GM18505 (cell line): ENCODE data around the gene ZBTB20.

Source experiments
- ATAC-seq: cut with Tn5 transposase; IDR thresholded peaks from one replicate; pipeline ENCODE4 v1.9.1; 2021; ENCODE audit not compliant: unreplicated experiment
- POLR2A ChIP-seq: IDR thresholded peaks from 4 replicates; pipeline ENCODE4 v1.6.1; 2011; ENCODE audit warnings: borderline replicate concordance; ENCODE audit not compliant: insufficient read depth, insufficient read length; ENCODE audit errors: extremely low read depth

Gene ZBTB20

DNA sequence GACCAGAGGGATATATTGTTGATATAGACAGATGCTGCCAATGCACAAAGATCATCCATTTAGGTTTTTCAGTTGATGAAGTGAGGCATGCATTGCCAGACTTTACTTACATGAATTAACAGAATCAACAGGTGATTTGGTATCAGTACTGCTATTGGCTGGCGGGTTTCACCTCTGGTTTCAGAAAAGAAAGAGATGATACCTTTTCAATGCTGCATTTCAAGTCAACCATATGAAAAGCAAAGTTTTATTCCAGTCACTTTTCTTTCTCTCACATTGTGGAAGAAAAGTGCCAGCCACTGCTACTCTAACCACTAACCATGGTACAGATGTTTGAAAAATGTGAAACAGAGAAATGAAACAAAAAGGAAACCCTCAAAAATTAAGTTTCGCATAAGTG lies 564.2 kb downstream of the ZBTB20 start:
- peak; percentile 86 for ATAC-seq
- no peak for TF ChIP-seq POLR2A

GRCh38 chr3:114572364-114573062 lies 574.6 kb downstream of the ZBTB20 start:
- TF ChIP-seq POLR2A: no peak
- ATAC-seq: no peak

GRCh38 chr3:114571363-114571762 lies 575.7 kb downstream of the ZBTB20 start:
- TF ChIP-seq POLR2A: no peak
- ATAC-seq: no peak

DNA sequence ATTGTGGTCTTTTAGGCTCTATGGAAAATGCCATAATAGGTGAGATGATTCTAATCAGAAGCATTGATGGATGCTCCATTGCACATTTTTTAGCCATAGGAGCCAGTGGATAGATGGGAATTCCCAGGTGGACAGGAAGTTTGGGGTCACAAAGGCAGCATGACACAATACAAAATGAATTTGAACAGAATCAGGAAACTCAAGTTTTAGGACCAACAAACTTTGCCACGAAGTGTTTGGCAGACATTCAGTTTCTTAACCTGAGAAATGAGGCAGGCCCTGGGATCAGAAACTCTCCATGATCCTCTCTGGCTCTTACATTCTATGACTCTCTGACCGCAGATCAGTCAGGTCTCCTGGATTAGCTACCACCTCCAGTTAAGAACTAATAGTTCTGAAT lies 577.9 kb downstream of the ZBTB20 start:
- no peak for ATAC-seq
- no peak for TF ChIP-seq POLR2A

GRCh38 chr3:114567771-114568170 lies 579.3 kb downstream of the ZBTB20 start:
- TF ChIP-seq POLR2A: no peak
- no peak for ATAC-seq

DNA sequence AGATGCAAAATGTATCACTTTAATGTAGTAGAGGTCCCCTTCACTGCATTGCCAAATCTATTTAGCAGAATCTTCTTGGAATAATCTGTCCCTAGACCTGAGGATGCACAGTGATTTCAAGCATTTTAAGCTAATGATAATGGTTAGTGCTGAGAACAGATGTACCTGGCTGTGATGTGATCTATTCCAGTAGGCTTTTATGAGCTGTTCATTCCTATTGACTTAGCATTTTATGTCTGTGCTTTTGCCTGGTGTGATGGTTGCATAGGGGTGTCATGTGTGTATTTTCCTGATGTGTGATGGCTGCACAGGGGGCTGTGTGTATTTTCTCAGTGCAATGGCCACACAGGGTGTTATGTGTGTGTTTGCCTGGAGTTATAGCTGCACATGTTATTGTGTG lies 580.3 kb downstream of the ZBTB20 start:
- no peak for ATAC-seq
- TF ChIP-seq POLR2A: no peak

DNA sequence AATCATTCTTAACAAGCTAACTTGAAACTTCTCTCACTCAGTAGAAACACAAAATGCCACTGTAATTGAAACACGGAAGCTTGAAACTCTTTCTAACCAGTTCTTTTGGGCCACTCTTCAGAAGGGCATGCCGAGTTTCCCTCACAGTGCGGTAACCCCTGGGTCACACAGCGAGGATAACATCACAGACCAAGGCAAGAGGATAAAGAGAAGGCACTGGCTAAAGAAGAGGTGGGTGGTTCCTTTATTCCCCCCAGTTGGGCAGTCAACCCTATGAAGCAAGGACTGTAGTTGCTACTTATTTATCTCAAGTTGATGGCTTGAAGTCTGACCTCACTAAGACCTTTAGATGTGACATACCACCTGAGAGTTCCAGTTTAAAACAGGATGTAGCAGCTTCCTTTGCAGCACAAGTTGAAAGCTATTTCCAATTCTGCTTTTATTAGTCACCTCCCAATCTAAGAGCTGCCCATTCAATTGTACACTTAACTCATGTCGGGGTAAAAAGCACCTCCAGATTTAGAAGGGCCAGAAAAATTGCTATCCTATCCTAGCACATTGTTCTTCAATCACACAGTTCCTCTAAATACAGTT lies 580.8 kb downstream of the ZBTB20 start:
- peak; percentile 86 for ATAC-seq
- TF ChIP-seq POLR2A: no peak

DNA sequence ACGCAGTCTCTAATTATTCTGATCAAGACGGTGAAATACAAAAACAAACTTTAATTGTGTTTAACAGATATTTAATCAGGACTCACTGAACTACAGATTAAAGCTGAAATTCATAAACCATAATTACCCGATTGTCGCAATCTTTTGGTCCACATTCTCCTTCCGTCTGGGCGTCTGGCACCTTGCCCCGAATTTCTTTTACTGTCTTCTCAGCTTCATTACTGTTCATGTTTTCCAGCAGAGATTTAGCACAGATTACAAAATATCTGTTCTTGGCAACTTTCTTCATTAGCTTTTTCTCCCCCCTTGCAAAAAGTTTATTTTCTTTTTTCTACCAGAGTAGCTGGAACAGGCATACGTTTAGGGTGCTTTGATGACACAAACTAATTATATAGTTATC lies 581.9 kb downstream of the ZBTB20 start:
- ATAC-seq: no peak
- no peak for TF ChIP-seq POLR2A

DNA sequence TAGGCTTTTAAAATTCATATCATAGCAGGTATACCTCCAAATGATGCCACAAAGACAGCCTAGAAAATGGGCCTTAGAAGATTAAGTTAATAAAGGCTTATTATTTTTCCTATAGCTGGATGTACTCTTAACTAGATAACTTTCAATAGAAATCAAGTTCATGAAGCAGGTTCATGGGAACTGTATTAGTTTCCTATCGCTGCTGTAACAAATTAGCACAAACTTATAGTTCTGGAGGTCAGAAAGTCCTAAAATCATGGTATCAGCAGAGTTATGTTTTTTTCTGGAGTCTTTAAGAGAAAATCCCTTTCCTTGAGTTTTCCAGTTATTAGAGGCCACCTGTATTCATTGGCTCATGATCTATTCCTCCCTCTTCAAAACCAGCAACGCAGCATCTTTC lies 583.4 kb downstream of the ZBTB20 start:
- TF ChIP-seq POLR2A: no peak
- no peak for ATAC-seq

GRCh38 chr3:114562557-114562956 lies 584.5 kb downstream of the ZBTB20 start:
- no peak for ATAC-seq
- TF ChIP-seq POLR2A: no peak

DNA sequence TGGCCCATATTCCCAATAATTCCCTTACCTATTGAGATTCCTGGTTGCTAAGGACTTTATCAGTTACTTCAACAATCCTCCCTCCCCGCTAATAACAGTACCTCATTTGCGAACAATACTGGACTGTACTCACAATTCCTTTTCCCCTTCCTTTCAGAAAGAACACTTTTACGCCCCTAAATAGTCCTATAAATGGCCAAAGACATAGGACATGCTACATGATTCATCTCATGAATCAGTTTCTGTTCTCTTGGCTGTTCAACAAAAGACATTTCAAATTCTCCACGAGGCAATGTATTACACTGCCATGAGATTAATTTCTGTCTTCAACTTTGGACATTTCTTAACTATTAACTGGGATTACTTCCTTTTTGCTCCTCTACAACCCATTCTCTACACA lies 588.8 kb downstream of the ZBTB20 start:
- no peak for TF ChIP-seq POLR2A
- ATAC-seq: no peak

DNA sequence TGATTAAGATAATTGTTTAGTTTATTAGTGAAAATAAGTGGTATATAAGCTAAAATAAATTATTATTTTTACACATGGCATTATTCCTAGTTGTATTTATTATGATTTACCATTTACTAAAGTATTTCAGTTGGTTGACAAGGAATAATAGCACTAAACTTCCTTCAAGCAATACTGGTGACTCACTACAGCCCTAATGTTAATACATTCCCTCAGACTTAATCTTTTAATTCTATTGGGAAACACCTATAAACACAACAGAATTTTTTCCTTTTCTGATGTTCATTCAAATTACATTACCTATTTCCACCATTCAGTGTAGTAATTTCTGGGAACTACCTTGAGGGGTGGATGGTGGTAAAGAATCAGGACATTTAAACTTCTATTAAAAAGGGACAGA lies 589.3 kb downstream of the ZBTB20 start:
- no peak for ATAC-seq
- TF ChIP-seq POLR2A: no peak

DNA sequence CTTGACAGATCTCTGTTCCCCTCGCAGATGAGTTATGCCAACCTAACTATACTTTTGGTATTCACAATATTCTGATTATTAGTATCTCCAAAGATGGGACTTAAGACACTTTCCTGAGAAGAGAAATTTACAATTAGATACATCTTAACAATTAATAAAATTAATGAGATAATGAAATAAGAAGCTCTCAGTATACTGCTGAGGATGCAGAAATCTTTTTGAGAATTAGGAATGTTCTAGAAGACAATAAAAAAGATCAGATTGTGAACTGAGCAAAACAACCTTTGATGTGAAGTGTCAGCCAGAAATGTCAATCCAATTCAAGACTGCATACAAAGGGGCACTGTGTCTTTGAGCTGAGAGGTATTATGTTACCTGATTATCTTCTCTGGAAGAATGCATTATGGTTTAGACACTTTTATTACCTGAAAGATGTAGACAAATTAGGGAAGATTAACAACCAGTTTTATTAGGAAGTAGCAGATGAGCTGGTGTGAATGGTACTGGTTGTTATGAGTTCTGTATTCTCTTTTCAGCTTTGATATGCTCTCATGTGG lies 590.4 kb downstream of the ZBTB20 start:
- no peak for TF ChIP-seq POLR2A
- no peak for ATAC-seq

DNA sequence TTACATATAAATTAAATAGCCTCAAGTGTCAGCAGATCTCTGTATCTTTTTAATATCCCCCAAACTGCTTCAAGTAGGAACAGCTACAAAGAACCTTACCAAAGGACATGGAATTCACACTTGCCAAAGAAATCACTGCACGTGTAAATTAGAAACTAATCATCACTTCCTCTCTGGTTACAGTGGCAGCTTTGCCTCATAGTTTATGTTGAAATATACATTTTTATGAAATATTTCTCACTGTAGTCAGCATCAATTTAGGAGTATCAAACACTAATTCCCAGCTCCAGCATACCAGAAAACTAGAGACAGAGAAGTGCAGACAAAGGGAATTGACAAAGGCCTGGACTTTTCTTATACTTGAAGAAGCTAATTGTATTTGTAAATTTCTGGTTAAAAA lies 592.4 kb downstream of the ZBTB20 start:
- no peak for TF ChIP-seq POLR2A
- ATAC-seq: no peak

DNA sequence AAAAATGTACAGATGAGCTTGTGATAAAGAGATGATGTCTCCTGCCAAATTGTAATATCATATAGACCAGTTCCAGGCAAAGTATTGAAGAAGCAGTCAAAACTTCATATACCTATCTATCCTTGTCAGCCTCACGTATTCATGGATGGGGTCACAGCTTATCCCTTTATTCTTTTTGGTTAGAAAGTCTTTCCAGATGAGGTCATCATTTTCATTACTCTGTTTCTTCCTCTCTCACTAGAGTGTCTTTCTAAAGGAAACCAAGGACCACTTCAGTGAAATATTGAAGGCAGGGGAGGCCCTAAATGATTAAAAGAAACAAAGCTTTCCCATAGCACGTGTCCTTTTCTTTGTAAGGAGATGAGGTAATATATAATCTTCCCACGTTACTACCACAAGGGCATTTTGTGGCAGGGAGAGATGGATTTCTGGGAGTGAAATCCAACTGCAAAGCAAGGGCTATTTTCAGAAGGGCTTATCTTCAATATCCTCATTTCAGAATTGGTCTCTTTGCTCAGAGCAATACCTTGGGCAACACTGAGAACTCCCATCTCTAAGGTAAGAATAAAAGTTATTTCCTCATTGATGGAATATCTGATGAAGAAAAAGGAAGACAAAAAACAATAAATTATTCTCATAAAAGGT lies 593.0 kb downstream of the ZBTB20 start:
- no peak for TF ChIP-seq POLR2A
- no peak for ATAC-seq

GRCh38 chr3:114552527-114552812 lies 594.6 kb downstream of the ZBTB20 start:
- TF ChIP-seq POLR2A: no peak

More at GRCh38 chr3:114552527-114552812, 594.6 kb downstream of the ZBTB20 start:
- ATAC-seq: no peak
